NCI-H2107 treated with DMSO at 0.1 percent for 48 hours (cell line): Measurements from ENCODE around the gene DAO.

Source experiments
- DNase-seq: peaks from one replicate; lab custom pipeline; 2025; ENCODE audit not compliant: unreplicated experiment; lab: John Stamatoyannopoulos, UW

DAO gene

GRCh38 chr12:108875280-108875679, 4.6 kb upstream of the DAO start:
- DNase-seq = no peak

GRCh38 chr12:108875682-108876361, 4.1 kb upstream of the DAO start:
- no peak for DNase-seq

- DNase-seq = no peak
Observed at GRCh38 chr12:108876550-108876949, 3.3 kb upstream of the DAO start.

- no peak for DNase-seq
Observed at GRCh38 chr12:108881953-108882352, 2.1 kb downstream of the DAO start.

DNA sequence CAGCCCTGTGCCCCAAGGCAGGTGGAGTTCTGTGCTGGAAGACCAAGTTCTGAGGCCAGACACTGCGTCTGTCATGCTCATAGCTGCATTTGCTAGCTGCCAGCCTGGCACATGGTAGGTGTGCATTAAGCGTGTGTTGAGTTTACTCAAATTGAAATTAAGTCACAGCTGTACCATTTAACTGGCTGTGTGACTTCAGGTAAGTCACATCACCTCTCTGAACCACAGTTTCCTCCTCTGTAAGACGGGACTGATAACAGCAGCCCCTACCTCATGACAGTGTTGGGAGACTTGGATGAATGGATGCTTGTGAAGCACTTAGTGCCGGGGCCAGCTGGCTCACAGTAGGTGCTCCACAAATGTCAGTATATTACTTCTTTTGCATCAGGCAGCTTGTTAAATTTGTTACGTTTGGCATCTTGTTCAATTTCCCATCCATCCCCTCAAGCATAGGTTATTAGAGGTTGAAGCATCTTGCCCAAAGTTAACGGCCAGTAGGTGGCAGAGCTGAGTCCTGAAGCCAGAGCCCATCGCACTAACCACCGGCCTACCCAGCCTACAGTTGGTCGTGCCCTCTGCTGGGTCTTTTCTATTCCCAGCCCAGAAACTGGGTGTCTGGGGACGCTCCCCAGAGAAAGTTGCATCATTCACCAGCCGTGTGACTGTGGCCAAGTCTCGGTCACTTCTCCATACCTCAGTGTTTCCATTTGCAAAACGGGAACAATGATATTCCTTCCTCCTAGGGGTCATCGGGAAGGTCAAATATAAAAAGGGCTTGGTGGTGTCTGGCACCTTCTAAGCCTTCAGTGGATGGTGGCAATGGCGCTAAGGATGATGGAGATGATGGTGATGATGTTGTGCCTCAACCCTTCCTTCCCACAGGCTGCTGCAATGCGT, 4.5 kb downstream of the DAO start:
- no peak for DNase-seq

- DNase-seq = no peak
Observed at GRCh38 chr12:108886873-108887629, 7.2 kb downstream of the DAO start.

DNA sequence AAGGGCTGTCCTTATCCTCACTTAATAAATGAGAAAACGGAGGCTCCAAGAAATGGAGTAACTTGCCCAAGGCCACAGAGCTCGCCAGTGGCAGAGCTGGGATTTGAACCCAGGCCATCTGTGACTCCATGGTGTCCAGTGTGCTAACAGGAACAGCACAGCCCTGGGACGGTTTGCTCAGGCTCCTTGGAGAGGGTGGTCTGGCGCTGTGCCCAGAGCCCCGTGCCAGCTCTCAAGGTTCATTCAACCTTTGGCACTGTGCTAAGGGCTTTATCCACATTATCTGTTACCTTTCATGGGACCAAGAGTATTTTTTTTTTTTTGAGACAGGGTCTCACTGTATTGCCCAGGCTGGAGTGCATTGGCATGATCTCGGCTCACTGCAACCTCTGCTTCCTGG, 8.1 kb downstream of the DAO start:
- no peak for DNase-seq

DNA sequence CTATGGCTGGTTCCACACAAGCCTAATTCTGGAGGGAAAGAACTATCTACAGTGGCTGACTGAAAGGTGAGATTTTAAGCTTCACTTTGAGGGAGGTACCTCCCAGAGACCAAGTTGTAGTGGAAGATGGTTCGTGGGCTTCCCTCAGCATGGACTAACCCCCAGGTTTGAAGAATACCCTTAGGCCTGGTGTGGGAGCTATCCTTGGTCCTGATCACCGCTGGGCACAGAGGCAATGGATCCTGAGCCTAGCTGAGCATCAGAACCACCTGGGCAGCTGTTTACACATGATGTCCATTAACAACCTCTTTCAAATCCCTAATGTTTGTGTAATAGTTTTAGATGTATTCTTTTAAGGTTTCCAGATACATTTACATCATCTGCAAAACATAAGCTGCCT, 10.3 kb downstream of the DAO start:
- no peak for DNase-seq

GRCh38 chr12:108895220-108895802, 15.4 kb downstream of the DAO start:
- no peak for DNase-seq

DNA sequence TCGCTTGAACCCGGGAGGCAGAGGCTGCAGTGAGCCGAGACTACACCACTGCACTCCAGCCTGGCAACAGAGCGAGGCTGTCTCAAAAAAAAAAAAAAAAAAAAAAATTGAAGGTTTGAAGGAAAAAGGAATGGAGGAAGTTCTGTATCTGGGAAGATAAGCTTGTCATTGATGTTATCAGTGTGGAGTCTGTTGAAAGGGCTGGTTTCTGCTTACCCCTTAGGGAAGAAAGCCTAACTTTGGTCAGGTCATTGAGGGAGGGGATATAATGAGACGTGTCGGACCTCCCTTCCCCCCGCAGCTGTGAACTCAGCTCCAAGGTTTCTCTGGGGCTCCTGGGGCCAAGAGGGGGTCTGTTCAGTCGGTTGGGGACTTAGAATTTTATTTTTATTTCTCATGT, 16.4 kb downstream of the DAO start:
- no peak for DNase-seq

DNA sequence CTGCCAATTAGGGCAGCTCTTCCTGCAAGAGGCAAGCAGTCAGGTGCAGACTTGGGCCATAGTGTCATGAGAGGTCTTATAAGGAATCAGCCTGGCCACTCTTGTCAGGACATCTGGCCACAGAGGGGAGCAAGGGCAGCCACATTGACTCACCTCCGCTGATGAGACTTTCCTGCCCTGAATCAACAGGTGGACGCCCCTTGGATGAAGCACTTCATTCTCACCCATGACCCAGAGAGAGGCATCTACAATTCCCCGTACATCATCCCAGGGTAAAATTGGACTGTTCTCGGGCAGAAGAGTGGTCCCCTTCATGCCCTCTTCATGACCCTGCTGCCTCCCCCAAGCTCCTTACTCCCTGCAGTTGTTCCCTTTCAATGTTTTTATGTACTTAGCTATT, 16.9 kb downstream of the DAO start:
- no peak for DNase-seq

- no peak for DNase-seq
Observed at GRCh38 chr12:108899145-108899544, 19.3 kb downstream of the DAO start.

DNA sequence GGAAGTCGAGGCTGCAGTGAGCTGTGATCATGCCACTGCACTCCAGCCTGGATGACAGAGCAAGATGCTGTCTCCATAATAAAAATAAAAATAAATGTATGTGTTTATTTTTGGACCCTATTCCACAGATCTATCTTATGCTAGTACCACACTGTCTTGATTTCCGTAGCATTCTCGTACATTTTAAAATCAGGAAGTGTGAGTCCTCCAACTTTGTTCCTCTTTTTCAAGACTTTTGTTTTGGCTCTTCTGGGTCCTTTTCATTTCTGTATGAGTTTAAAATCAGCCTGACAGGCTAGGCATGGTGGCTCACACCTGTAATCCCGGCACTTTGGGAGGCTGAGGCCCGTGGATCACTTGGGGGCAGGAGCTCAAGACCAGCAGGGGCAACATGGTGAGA, 25.8 kb downstream of the DAO start:
- DNase-seq = no peak

GRCh38 chr12:108906971-108907370, 27.1 kb downstream of the DAO start:
- no peak for DNase-seq

DNA sequence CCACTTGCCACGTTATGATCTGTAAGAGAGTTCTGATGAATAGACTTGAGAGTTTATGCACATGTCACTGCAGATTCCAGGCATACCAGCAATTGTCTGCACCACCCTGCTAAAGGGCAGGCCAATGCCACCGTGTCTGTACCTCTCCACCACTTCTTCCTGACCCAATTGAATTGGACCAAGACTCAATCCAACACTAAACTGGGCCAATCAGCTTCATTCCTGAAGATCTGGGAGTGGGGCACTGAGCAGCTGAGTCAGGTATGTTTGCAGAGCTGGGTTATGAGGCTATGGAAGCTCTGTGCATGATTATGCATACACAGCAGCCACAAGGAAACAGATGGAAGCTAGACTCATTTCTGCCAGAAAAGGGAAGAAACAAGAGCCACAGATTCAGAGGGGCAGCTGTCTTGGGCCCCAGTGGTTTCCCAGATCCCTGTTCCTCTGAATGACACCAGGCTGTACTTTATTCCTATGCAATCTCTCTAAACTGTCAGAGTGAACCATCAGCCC, 28.0 kb downstream of the DAO start:
- DNase-seq = no peak

GRCh38 chr12:108910336-108910735, 30.4 kb downstream of the DAO start:
- no peak for DNase-seq

DNA sequence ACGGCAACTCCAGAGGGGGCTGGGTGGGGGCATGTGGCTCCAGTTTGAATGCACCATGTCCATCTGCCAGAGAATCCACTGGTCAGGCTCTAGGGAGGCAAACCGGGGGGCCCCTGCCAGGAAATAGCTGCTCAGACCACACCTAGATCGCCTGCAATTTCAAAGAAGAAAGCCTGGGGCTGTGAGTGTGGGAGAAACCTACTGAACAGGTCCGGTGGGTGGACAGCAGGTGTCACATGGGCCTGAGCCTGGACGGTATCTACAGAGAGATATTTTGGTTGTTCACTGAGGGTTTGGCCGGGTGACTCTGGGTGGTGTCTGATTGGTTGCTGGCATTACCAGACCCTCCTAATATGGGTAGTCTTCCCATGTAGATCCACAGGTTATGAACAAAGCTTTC, 32.0 kb downstream of the DAO start:
- no peak for DNase-seq

- no peak for DNase-seq
Observed at GRCh38 chr12:108912361-108912760, 32.5 kb downstream of the DAO start.

DNA sequence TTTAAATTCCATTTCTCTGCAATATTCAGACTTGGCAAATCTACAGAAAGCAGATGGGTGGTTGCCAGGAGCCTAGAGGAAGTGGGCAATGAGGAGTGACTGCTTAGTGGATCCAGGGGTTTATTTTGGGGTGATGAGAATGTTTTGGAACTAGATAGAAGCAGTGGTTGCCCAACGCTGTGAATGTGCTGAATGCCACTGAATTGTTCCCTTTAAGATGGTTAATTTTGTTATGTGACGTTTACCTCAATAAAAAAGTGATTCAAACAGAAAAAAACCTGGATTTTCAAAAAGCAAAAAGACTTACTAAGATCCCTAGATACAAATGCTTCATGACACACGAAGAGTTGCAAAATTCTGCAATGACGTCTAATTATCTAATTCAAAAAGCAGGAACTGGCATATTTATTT, 34.2 kb downstream of the DAO start:
- no peak for DNase-seq

DNA sequence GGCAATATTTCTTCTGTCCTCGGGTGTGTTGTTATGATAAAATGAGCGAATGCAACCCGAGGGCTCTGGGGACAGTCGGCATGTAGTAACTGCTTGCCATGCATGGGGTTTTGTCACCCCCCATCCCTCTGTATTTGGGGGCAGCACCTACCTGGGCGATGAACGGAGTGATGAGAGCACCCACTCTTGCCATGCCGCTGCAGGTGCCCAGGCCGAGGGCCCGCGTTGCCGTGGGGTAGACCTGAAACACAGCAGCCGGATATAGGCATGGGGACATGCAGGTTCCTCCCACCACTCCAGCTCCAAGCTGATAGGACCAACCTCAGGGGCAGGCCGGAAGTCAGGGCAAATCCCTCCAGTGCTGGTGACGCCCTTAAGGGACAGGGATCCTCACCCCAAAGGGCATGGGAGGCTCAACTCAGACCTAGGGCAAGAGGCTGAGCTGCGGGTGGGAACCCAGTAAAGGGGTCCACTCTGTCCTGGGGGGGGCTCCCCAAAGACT, 35.8 kb downstream of the DAO start:
- no peak for DNase-seq

DNA sequence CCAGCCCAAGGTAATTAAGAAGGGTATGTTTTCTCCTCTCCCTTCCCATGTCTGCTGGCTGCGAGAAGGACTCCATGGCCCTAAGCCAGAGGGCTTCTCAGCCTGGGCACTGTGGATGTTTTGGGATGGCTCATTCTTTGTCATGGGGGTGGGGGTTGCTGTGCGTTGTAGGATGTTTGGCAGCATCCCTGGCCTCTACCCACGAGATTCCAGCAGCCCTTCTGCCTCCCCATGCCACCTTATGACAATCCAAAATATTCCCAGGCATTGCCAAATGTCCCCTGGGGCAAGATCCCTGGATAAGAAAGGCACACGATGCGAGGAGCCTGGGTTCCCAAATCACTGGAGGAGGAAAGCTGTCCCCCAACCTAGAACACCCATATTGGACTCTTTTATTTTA, 36.4 kb downstream of the DAO start:
- DNase-seq = no peak
